Thyroid gland (tissue), 4 donors: ENCODE results near the gene PLGRKT.

ENCODE experiments used
- POLR2A ChIP-seq, 2 donors: fragments of 450-650 bp; IDR thresholded peaks; one replicate each; pipeline ENCODE4 v1.6.1; 2017; ENCODE audit warnings: antibody characterized with exemption in 2 of 2, mild to moderate bottlenecking in 2 of 2, moderate library complexity in 1 of 2
- TF ChIP-seq, protein P1 (sequence below), 6 experiments: fragments of 200-600 bp in 3 of 6; fragments of 450-650 bp in 3 of 6; sonication (generic) in 3 of 6; IDR thresholded peaks; one replicate each; pipeline ENCODE4 v1.5.1; 2016 to 2019; ENCODE audit warnings: antibody characterized with exemption in 6 of 6, mild to moderate bottlenecking in 2 of 6, inconsistent platforms in 1 of 6, moderate library complexity in 1 of 6

DNA sequence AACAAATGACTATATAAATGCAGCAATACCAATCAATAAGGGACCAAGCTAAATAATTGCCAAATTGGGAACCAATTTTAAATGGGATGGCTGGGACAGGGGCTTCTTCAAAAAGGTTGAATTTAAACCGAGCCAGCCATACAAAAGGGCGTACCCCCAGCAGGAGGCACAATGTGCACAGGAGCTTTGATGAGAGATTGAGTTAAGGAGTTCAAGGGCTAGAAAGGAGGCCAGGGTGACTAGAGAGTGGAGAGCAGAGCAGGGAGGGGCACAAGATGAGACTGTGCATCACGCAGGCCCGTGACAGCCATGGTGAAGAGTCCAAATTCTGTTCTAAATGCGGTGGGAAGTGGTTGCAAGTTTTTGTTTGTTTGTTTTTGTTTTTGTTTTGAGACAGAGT, 49.3 kb upstream of the PLGRKT start:
- TF ChIP-seq, protein P1, sequence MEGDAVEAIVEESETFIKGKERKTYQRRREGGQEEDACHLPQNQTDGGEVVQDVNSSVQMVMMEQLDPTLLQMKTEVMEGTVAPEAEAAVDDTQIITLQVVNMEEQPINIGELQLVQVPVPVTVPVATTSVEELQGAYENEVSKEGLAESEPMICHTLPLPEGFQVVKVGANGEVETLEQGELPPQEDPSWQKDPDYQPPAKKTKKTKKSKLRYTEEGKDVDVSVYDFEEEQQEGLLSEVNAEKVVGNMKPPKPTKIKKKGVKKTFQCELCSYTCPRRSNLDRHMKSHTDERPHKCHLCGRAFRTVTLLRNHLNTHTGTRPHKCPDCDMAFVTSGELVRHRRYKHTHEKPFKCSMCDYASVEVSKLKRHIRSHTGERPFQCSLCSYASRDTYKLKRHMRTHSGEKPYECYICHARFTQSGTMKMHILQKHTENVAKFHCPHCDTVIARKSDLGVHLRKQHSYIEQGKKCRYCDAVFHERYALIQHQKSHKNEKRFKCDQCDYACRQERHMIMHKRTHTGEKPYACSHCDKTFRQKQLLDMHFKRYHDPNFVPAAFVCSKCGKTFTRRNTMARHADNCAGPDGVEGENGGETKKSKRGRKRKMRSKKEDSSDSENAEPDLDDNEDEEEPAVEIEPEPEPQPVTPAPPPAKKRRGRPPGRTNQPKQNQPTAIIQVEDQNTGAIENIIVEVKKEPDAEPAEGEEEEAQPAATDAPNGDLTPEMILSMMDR (IDR thresholded peaks at IDR 0.05) = no peak
- no peak for TF ChIP-seq POLR2A (IDR thresholded peaks at IDR 0.05)
